ENCODE measurements around the gene TTLL10. TPM values are rescaled to one million over a fixed set of nuclear protein-coding genes. Genes with fewer than 3 reads are reported as not detected.

Gene TTLL10
- total and polyA plus RNA-seq, 4 donors, result 0.15 TPM; not detected in 3

DNA sequence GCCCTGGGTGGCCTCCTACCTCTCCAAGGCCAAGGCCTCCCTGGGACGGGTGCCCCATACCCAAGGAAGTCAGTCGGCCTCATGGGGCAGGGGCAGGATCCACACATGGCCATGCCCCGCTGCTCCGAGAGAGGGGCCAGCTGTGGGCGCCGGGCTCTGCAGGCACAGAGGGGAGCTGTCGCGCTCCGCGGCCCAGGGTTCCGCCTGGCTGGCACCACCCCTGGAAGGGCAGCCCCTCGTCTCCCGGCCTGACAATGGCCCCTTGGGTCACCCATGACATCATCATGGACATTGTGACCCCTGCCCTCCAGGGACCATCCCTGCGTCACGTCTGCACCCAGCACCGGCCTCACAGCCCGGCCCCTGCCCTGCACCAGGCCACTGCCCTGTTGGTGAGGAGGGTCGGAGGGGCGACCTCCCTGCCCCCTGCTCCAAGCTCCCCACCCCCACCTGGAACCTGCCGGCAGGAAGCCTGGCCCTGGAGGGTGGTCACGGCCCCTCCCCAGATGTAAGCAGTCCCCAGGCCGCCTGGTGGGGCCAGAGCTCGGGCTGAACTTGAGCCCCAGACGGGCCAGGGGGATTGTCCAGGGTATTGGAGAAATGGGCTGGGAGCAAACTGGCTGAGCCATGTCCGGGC is 5.8 kb downstream of the TTLL10 start:
- Histone ChIP-seq H3K27me3 (ENCODE audit: control insufficient read depth in 1 of 2, insufficient read depth in 2 of 2, low read length in 1 of 2) (peaks cover 0 to 1% of the 10 kb centered on the region in 2 donors), H3K4me1 (ENCODE audit: control insufficient read depth in 1 of 2, insufficient read depth in 2 of 2, low read length in 2 of 2) (no peaks in the 10 kb centered on the region), H3K27ac (ENCODE audit: low read depth in 1 of 2, low read length in 2 of 2) (no peak overlapping the region), H3K36me3 (ENCODE audit: control insufficient read depth in 1 of 2, insufficient read depth in 2 of 2, low read length in 1 of 2) (no peaks in the 10 kb centered on the region), H3K4me3 (ENCODE audit: low read length in 2 of 2) (no peak overlapping the region), H3K9me3 (ENCODE audit: control insufficient read depth, low read length) (no peaks in the 10 kb centered on the region)
- no peak for ATAC-seq (ENCODE audit: low FRiP score)
- peak; percentile 44 to 70 for DNase-seq
- intact Hi-C loops (cut with DNase I), result no loop called here
- WGBS, 2 donors, result 76 to 77% methylated on average over 25 of the region's 25 CpGs

DNA sequence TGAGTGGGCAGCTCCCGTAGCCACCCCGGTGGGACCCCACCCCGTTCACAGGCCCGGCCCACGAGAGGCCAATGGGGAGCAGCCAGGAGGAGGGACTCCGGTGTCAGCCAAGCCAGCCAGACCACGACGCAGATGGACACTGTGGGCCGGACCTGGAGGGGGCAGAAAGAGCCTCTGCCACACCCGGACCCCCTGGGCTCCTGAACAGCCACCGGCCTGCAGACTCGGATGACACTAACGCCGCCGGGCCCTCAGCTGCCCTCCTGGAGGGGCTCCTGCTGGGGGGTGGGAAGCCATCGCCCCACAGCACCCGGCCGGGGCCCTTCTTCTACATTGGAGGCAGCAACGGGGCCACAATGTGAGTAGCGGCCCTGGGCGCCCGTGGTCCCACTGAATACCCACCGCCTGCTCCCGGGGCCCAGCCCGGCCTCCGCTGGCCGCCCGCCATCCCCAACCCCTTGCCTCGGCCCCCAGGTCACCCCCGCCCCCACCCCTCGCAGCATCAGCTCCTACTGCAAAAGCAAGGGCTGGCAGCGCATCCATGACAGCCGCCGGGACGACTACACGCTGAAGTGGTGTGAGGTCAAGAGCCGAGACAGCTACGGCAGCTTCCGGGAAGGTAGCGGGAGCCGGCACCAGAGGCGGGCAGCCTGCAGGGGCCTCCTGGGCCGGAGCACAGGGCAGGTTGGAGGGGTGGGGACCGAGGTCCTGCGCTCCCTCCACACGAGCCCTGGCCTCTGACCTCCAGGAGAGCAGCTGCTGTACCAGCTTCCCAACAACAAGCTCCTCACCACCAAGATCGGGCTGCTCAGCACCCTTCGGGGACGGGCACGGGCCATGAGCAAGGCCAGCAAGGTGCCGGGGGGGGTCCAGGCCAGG is 6.5 kb downstream of the TTLL10 start:
- intact Hi-C loops (cut with DNase I), result no loop called here
- WGBS, 2 donors, result 76% methylated on average over 45 to 51 of the region's 51 CpGs

DNA sequence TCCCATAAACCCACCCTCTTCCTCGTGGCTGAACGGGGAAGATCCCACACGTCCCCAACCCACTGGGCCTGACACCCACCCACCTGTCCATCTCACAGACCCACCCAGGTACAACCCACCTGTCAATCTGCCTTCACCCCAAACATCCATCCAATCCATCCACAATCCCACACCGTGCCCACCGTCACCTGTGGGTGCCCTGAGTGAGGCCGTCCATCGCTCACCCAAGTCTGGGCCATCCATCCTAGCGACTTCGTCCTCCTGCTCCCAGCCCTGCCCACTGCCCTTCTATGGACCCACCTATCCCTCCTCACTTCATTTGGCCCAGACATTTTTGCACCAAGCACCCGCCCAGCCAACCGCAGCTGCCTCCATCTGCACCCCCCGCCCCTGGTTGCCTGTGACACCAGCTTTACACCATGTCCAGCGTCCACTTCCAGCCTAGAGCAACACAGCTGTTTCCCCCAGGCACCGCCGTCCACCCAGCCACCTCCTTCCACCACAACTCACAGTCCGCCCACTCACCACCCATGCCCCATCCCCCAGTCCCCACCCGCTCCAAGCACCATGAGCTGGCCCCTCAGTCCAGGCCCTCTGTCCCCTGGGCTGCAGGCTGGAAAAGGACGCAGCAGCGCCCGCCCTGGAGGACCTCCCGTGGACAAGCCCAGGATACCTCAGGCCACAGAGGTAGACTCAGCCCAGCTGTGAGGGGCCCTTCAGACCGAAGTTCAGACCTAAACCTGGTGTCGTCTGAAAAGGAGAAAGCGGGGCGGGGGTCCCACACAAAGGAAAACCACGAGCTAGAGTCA is 7.7 kb downstream of the TTLL10 start:
- peaks cover 0 to 1% of the 10 kb centered on the region in 2 donors for H3K27me3 ChIP-seq (ENCODE audit: control insufficient read depth in 1 of 2, insufficient read depth in 2 of 2, low read length in 1 of 2)
- no peaks in the 10 kb centered on the region for H3K36me3 ChIP-seq (ENCODE audit: control insufficient read depth in 1 of 2, insufficient read depth in 2 of 2, low read length in 1 of 2)
- H3K4me1 ChIP-seq (ENCODE audit: control insufficient read depth in 1 of 2, insufficient read depth in 2 of 2, low read length in 2 of 2), result no peaks in the 10 kb centered on the region
- no peak overlapping the region for H3K4me3 ChIP-seq (ENCODE audit: low read length in 2 of 2)
- H3K9me3 ChIP-seq (ENCODE audit: control insufficient read depth, low read length), result no peaks in the 10 kb centered on the region
- 90 to 92% methylated on average over 26 of the region's 26 CpGs for WGBS, 2 donors
- ATAC-seq (ENCODE audit: low FRiP score) (no peak), DNase-seq (peak; percentile 35 to 65)
- intact Hi-C loops (cut with DNase I), result no loop called here
- H3K27ac ChIP-seq (ENCODE audit: low read depth in 1 of 2, low read length in 2 of 2), result no peak overlapping the region

More for the DNA sequence above, 6.5 kb downstream of the TTLL10 start:
- H3K36me3 ChIP-seq (ENCODE audit: control insufficient read depth in 1 of 2, insufficient read depth in 2 of 2, low read length in 1 of 2), result no peaks in the 10 kb centered on the region
- DNase-seq (peak; percentile 36 to 72), ATAC-seq (ENCODE audit: low FRiP score) (no peak)
- H3K4me3 ChIP-seq (ENCODE audit: low read length in 2 of 2), result no peak overlapping the region
- H3K4me1 ChIP-seq (ENCODE audit: control insufficient read depth in 1 of 2, insufficient read depth in 2 of 2, low read length in 2 of 2), result no peaks in the 10 kb centered on the region
- peaks cover 0 to 1% of the 10 kb centered on the region in 2 donors for H3K27me3 ChIP-seq (ENCODE audit: control insufficient read depth in 1 of 2, insufficient read depth in 2 of 2, low read length in 1 of 2)
- no peaks in the 10 kb centered on the region for H3K9me3 ChIP-seq (ENCODE audit: control insufficient read depth, low read length)
- H3K27ac ChIP-seq (ENCODE audit: low read depth in 1 of 2, low read length in 2 of 2), result no peak overlapping the region

DNA sequence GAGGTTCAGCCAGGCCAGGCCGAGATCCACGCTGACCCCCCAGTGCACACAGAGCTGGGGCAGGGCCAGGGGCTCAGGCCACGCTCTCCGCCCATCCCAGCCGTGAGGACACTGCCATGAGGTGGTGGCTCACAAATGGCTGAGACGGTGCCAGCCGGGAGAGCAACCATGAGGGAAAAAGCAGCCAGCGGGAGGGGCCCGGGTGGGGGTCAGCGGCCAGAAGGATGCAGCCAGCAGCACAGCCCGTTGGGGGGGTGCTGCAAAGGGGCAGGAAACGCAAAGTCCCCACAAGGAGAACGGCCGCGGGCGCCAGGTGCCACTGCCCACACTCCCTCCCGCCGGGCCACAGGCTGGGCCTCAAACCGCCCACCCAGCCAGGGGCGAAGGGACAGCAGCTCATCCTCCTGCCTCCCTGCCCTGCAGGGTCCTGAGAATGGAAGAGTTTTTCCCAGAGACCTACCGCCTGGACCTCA is 8.3 kb downstream of the TTLL10 start:
- H3K9me3 ChIP-seq (ENCODE audit: control insufficient read depth, low read length), result no peaks in the 10 kb centered on the region
- intact Hi-C loops (cut with DNase I), result no loop called here
- H3K36me3 ChIP-seq (ENCODE audit: control insufficient read depth in 1 of 2, insufficient read depth in 2 of 2, low read length in 1 of 2), result no peaks in the 10 kb centered on the region
- no peaks in the 10 kb centered on the region for H3K4me1 ChIP-seq (ENCODE audit: control insufficient read depth in 1 of 2, insufficient read depth in 2 of 2, low read length in 2 of 2)
- WGBS, 2 donors, result 85 to 90% methylated on average over 18 to 21 of the region's 21 CpGs
- peak; percentile 30 to 65 for DNase-seq
- no peak overlapping the region for H3K4me3 ChIP-seq (ENCODE audit: low read length in 2 of 2)
- no peak overlapping the region for H3K27ac ChIP-seq (ENCODE audit: low read depth in 1 of 2, low read length in 2 of 2)
- H3K27me3 ChIP-seq (ENCODE audit: control insufficient read depth in 1 of 2, insufficient read depth in 2 of 2, low read length in 1 of 2), result peaks cover 0 to 1% of the 10 kb centered on the region in 2 donors
- no peak for ATAC-seq (ENCODE audit: low FRiP score)

DNA sequence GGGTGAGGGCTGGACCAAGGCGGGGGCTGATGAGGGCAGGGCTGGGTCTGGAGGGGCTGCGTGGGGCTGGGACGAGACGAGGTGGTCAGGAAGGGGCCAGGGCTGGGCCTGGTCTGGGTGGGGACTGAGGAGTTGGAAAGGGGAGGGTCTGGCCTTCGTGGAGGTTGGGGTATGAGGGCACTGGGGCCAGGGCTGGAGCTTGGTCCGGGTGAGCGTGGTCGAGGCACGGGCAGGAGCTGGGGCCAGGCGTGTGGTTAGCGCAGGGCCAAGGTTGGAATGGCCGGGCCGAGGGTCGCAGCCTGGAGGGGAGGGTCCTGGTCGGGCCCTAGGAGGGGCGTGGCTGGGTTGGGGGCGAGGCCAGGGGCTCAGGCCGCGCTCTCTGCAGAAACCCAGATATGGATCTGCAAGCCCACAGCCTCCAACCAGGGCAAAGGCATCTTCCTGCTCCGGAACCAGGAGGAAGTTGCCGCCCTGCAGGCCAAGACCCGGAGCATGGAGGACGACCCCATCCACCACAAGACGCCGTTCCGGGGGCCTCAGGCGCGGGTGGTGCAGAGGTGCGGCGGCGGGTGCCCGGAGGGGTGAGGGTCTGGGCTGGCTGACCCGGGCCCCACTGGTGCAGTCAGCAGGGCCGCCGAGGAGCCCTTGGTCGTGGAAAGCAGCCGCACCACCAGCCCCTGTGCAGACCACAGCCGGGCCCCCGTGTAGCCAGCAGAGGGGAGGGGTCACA is 9.0 kb downstream of the TTLL10 start:
- no peak overlapping the region for H3K4me3 ChIP-seq (ENCODE audit: low read length in 2 of 2)
- intact Hi-C loops (cut with DNase I), result no loop called here
- no peaks in the 10 kb centered on the region for H3K4me1 ChIP-seq (ENCODE audit: control insufficient read depth in 1 of 2, insufficient read depth in 2 of 2, low read length in 2 of 2)
- DNase-seq (peak; percentile 34 to 73), ATAC-seq (ENCODE audit: low FRiP score) (peak; percentile 4)
- H3K36me3 ChIP-seq (ENCODE audit: control insufficient read depth in 1 of 2, insufficient read depth in 2 of 2, low read length in 1 of 2), result no peaks in the 10 kb centered on the region
- H3K27me3 ChIP-seq (ENCODE audit: control insufficient read depth in 1 of 2, insufficient read depth in 2 of 2, low read length in 1 of 2), result no peaks in the 10 kb centered on the region
- WGBS, 2 donors, result 74 to 78% methylated on average over 34 to 39 of the region's 39 CpGs
- no peaks in the 10 kb centered on the region for H3K9me3 ChIP-seq (ENCODE audit: control insufficient read depth, low read length)
- no peak overlapping the region for H3K27ac ChIP-seq (ENCODE audit: low read depth in 1 of 2, low read length in 2 of 2)

DNA sequence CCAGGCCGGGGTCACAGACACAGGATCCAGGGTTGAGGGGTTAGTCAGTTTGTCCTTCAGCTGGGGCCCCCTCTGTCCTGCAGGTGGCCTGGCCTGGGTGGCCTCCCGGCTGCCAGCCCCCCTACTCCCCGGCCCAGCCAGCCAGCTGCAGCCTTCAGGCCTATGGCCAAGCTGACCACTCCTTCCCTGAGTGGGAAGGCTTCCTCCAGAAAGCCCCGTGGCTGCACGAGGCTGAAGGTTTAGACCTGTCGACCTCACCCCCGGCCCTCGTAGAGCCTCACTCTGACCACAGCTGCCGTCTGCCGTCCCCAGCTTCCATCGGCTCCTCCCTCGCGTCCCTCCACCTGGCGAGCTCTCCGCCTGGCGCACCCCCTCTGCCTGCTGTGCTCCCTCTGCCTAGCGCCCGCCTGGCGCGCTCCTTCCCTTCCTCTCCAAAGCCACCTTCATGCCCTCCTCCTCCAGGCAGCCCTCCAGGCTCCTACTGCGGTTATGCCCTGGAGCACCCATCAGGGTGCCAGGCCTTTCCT is 9.6 kb downstream of the TTLL10 start:
- no peaks in the 10 kb centered on the region for H3K27me3 ChIP-seq (ENCODE audit: control insufficient read depth in 1 of 2, insufficient read depth in 2 of 2, low read length in 1 of 2)
- peak; percentile 33 to 72 for DNase-seq
- peak; percentile 9 for ATAC-seq (ENCODE audit: low FRiP score)
- intact Hi-C loops (cut with DNase I), result no loop called here
- no peaks in the 10 kb centered on the region for H3K36me3 ChIP-seq (ENCODE audit: control insufficient read depth in 1 of 2, insufficient read depth in 2 of 2, low read length in 1 of 2)
- no peaks in the 10 kb centered on the region for H3K9me3 ChIP-seq (ENCODE audit: control insufficient read depth, low read length)
- H3K4me1 ChIP-seq (ENCODE audit: control insufficient read depth in 1 of 2, insufficient read depth in 2 of 2, low read length in 2 of 2), result no peaks in the 10 kb centered on the region
- H3K4me3 ChIP-seq (ENCODE audit: low read length in 2 of 2), result no peak overlapping the region
- 77 to 82% methylated on average over 21 of the region's 21 CpGs for WGBS, 2 donors
- no peak overlapping the region for H3K27ac ChIP-seq (ENCODE audit: low read depth in 1 of 2, low read length in 2 of 2)

- no peak overlapping the region for H3K4me3 ChIP-seq (ENCODE audit: low read length in 2 of 2)
- intact Hi-C loops (cut with DNase I), result no loop called here
- H3K27ac ChIP-seq (ENCODE audit: low read depth in 1 of 2, low read length in 2 of 2), result no peak overlapping the region
- peak in 1 of 2 donors; percentile 69 for DNase-seq
- H3K4me1 ChIP-seq (ENCODE audit: control insufficient read depth in 1 of 2, insufficient read depth in 2 of 2, low read length in 2 of 2), result no peaks in the 10 kb centered on the region
- no peaks in the 10 kb centered on the region for H3K36me3 ChIP-seq (ENCODE audit: control insufficient read depth in 1 of 2, insufficient read depth in 2 of 2, low read length in 1 of 2)
- ATAC-seq (ENCODE audit: low FRiP score), result no peak
- H3K9me3 ChIP-seq (ENCODE audit: control insufficient read depth, low read length), result no peaks in the 10 kb centered on the region
- 83 to 84% methylated on average over 32 to 33 of the region's 33 CpGs for WGBS, 2 donors
- H3K27me3 ChIP-seq (ENCODE audit: control insufficient read depth in 1 of 2, insufficient read depth in 2 of 2, low read length in 1 of 2), result no peaks in the 10 kb centered on the region
Observed at GRCh38 chr1:1183833-1184775, 10.4 kb downstream of the TTLL10 start.
